ENCODE measurements around the gene THADA.

Gene THADA

GRCh38 chr2:43238176-43238575 lies 357.7 kb downstream of the THADA start:
- ATAC-seq (no peak), DNase-seq (no peak)

- DNase-seq: no peak
- no peak for ATAC-seq
Observed at GRCh38 chr2:43233218-43234212, 362.3 kb downstream of the THADA start.

GRCh38 chr2:43230951-43231827 lies 364.6 kb downstream of the THADA start:
- DNase-seq (no peak), ATAC-seq (no peak)

- DNase-seq (no peak), ATAC-seq (no peak)
Observed at GRCh38 chr2:43230351-43230885, 365.4 kb downstream of the THADA start.

- DNase-seq: peak; percentile 30
Observed at GRCh38 chr2:43228756-43229659, 366.8 kb downstream of the THADA start.

GRCh38 chr2:43228321-43228751 lies 367.5 kb downstream of the THADA start:
- DNase-seq: no peak
- ATAC-seq: no peak

More at GRCh38 chr2:43228756-43229659, 366.8 kb downstream of the THADA start:
- ATAC-seq: no peak

GRCh38 chr2:43227830-43228281 lies 368.0 kb downstream of the THADA start:
- ATAC-seq (no peak), DNase-seq (no peak)

GRCh38 chr2:43226955-43227829 lies 368.6 kb downstream of the THADA start:
- ATAC-seq: peak; percentile 10
- peak; percentile 76 for DNase-seq

- ATAC-seq (peak; percentile 78), DNase-seq (peak; percentile 98)
Observed at GRCh38 chr2:43226558-43226954, 369.3 kb downstream of the THADA start, which contains the start of gene ZFP36L2. Gene ZFP36L2 (minus strand): TSS chr2:43226606. CDS start chr2:43226315, 291 bp downstream.

- peak; percentile 9 for ATAC-seq
- peak; percentile 83 for DNase-seq
Observed at GRCh38 chr2:43225788-43226557, 369.9 kb downstream of the THADA start.

- DNase-seq (peak; percentile 71), ATAC-seq (no peak)
Observed at GRCh38 chr2:43225093-43225787, 370.6 kb downstream of the THADA start.

GRCh38 chr2:43224571-43225092 lies 371.2 kb downstream of the THADA start:
- ATAC-seq: no peak
- peak; percentile 59 for DNase-seq

- ATAC-seq: peak; percentile 1
- peak; percentile 83 for DNase-seq
Observed at GRCh38 chr2:43224131-43224570, 371.7 kb downstream of the THADA start.

GRCh38 chr2:43223521-43224001 lies 372.3 kb downstream of the THADA start:
- ATAC-seq (no peak), DNase-seq (no peak)

- ATAC-seq (no peak), DNase-seq (no peak)
Observed at GRCh38 chr2:43222475-43223309, 373.1 kb downstream of the THADA start.

- DNase-seq (peak; percentile 77), ATAC-seq (no peak)
Observed at GRCh38 chr2:43221763-43222474, 373.9 kb downstream of the THADA start.

All from stimulated activated naive CD8-positive, alpha-beta T cell treated with anti-CD3 and anti-CD28 coated beads, Interleukin-15, Interleukin-2, amounts not matched to agents 100 U/mL and 50 U/mL, for 24 hours (primary cell).